GM21360 (cell line): ENCODE results near the gene INTS15.
A peak's percentile ranks its signal among the peaks of the same experiment; 100 is the strongest.
"Not testable (repeated sequence)": the region's sequence is repeated elsewhere in the genome, so short reads cannot be mapped to it uniquely, and the experiment has no call there.

Experiments used
- ATAC-seq: cut with Tn5 transposase; IDR thresholded peaks from one replicate; pipeline ENCODE4 v1.9.1; 2021; ENCODE audit warnings: mild to moderate bottlenecking, moderate library complexity; ENCODE audit not compliant: unreplicated experiment

INTS15 gene

GRCh38 chr7:6576867-6577368 lies 12.9 kb upstream of the INTS15 start:
- not testable (repeated sequence) for ATAC-seq

GRCh38 chr7:6577369-6578113 lies 12.3 kb upstream of the INTS15 start, which contains the start of gene ZDHHC4:
Gene ZDHHC4 (plus strand): TSS chr7:6577454. CDS start chr7:6580562, 3,108 bp downstream.
- ATAC-seq: peak; percentile 95

GRCh38 chr7:6578114-6579084 lies 11.4 kb upstream of the INTS15 start:
- no peak for ATAC-seq

DNA sequence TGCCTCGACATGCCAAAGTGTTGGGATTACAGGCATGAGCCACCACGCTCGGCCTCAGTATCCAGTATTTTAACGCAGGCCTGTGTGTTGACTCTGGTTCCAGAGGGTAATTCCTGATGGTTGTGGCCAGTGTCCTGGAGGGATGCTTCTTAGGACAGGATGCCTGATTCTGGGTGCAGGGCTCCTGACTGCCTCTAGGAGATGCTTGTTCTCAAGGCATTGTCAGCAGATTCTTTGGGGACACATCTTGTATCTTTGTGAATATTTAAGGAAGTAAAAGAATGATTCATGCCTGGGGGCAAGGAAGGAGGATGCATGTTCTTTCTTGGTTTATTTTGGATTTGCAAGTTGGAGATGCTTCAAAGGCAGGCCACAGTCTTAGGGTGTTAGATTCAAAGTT lies 10.4 kb upstream of the INTS15 start:
- no peak for ATAC-seq

- not testable (repeated sequence) for ATAC-seq
Measured at GRCh38 chr7:6585746-6586432, 3.9 kb upstream of the INTS15 start.

DNA sequence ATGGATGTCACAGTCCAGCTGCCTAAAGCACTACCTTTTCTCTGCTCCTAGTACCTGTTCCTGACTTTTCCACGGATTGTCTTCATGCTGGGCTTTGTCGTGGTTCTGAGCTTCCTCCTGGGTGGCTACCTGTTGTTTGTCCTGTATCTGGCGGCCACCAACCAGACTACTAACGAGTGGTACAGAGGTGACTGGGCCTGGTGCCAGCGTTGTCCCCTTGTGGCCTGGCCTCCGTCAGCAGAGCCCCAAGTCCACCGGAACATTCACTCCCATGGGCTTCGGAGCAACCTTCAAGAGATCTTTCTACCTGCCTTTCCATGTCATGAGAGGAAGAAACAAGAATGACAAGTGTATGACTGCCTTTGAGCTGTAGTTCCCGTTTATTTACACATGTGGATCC lies 1.3 kb upstream of the INTS15 start:
- no peak for ATAC-seq

- ATAC-seq: no peak
Measured at GRCh38 chr7:6589151-6589828, 531 bp upstream of the INTS15 start.

DNA sequence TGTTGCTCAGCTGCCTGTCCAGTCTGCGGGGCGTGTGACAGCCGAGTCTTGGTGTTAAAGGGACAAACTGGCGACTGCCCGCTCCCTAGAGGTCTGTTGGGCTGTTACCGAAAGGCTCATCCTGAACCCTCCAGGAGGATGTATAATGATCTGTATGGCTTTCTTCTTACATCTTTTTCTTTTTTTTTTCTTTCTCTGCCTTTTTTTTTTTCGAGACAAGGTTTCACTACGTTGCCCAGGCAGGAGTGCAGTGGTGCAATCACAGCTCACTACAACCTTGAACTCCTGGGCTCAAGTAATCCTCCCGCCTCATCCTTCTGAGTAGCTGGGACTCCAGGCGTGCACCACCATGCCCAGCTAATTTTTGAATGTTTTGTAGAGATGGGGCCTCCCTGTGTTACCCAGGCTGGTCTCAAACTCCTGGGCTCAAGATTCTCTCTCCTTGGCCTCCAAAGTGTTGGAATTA lies 857 bp downstream of the INTS15 start:
- no peak for ATAC-seq

DNA sequence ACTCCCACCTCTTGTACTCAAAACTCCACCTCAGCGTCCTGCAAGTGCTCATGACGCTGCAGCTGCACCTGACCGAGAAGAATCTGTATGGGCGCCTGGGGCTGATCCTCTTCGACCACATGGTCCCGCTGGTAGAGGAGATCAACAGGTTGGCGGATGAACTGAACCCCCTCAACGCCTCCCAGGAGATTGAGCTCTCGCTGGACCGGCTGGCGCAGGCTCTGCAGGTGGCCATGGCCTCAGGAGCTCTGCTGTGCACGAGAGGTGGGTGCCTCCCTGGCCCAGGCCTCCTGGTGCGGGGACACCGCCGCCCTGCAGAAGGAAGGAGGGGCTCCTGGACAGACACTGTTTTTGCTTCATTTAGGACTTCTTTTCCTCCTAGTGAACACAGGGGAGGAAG lies 10.3 kb downstream of the INTS15 start:
- ATAC-seq: no peak

DNA sequence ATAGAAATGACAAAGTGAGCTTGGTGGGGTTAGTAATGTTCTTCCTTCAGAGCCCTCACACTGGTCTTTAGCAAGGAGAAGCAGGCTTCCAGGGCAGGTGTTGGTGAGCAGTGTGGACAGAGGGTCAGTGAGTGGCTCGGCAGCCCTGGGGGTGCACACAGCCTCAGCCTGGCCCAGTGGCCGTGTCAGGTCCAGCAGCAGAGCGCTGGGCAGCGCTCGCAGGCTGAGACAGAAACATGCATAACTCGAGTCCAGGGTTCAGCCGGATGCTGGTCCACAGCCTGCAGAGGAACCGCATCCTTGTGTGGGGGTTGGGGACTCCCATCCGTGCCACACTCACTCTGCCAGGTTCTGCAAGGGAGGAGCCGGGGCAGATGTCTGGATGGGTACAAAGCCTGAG lies 14.6 kb downstream of the INTS15 start:
- no peak for ATAC-seq

GRCh38 chr7:6606866-6607583 lies 17.2 kb downstream of the INTS15 start:
- ATAC-seq: no peak

- no peak for ATAC-seq
Measured at GRCh38 chr7:6607651-6608051, 17.8 kb downstream of the INTS15 start.

DNA sequence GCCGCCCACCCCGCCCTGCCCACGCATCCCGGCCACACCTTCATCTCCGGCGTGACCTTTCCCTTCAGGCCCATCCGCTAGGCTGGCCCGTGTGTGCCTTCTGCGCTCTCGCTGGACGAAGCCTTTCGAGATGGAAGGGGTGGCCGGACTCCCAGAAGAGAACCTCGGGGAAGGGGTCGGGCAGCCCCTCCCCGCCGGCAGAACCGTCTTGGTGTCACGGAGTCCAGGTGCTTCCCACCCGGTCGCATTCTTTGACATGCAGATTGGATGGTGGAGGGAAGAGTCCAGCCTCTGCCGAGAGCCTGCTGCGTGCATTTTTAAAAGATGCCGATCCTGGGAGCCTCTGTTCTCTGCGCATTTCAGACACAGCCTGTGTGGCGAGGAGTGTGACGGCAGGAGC lies 18.3 kb downstream of the INTS15 start:
- ATAC-seq: no peak

DNA sequence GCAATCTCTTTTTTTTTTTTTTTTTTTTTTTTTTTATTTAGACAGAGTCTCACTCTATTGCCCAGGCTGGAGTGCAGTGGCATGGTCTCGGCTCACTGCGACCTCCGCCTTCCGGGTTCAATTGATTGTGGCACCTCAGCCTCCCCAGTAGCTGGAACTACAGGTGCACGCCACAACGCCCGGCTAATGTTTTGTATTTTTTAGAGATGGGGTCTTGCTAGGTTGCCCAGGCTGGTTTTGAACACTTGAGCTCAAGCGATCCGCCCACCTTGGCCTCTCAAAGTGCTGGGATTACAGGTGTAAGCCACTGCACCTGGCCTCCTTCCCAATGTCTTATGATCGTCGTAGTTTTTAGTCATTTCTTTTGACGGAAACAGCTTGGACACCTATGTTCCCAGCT lies 19.0 kb downstream of the INTS15 start:
- ATAC-seq: no peak

- no peak for ATAC-seq
Measured at GRCh38 chr7:6612819-6613218, 23.0 kb downstream of the INTS15 start.

DNA sequence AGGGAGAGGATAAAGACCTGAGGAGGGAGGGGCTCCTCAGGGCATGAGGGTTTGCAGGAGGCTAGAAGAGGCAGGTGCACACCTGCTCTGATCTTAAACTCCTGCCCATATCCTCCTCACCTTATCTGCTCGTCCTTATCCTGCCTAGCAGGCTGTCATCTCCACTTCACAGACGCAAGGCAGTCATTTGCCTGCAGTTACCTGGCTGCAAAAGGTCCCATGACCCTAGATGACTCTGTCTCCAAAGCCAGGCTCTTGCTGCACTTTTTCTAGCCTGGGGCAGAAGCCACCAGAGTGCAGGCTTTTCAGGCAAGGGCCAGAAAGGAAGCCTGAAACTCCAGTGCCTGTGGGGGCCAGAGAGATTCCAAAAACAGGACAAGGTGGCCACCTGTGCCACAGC lies 23.9 kb downstream of the INTS15 start:
- no peak for ATAC-seq

DNA sequence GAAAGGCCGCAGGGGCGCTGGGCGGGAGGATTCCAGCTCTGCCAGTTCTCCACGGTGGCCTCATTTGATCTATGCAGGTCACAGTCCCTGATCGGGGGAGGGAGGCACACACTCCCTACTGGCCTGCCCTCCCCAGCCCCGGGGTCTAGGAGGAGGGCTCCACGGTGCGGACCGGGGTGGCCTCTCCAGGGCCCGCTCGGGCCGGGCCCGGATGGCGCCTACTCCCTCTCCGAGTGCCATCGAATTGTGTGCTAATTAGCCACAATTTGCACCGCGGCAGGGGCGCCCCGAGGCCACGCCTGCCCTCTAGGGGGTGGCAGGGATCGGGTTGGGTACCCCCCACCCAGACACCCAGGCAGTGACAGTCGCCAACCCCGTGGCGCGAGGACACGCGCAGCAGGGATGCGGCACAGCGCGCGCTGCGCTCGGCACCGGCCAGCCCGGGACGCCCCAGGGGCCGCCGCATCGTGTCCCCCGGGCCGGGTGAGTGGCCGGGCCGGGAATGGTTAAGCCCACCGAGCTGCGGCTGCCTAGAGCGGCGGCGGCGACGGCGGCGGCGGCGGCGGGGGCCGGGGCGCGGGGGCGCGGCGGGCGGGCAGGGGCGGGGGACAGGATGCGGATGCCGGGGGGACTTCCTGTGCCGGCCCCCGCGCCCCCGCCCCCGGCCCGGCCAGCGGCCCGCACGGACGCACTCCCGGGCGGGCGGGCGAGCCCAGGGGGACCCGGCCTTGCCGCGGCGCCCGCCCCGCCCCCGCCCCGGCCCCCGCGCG lies 25.3 kb downstream of the INTS15 start, which contains the start of gene ZNF853:
Gene ZNF853, plus strand, starts transcription at position 658 of the 770 bp plus-strand sequence. CDS start 565 bp downstream, outside the sequence.
- no peak for ATAC-seq

- no peak for ATAC-seq
Measured at GRCh38 chr7:6615723-6616555, 26.1 kb downstream of the INTS15 start.
